GM19372 (cell line): ENCODE results near the gene CACNB3.
"Not testable (repeated sequence)": the region's sequence is repeated elsewhere in the genome, so short reads cannot be mapped to it uniquely, and the experiment has no call there.

Experiments used
- ATAC-seq: cut with Tn5 transposase; IDR thresholded peaks from one replicate; pipeline ENCODE4 v1.9.1; 2021; ENCODE audit warnings: mild to moderate bottlenecking, low read depth, moderate library complexity; ENCODE audit not compliant: unreplicated experiment

CACNB3 gene

GRCh38 chr12:48852734-48853688 is 34.7 kb downstream of the CACNB3 start:
- peak; percentile 40 for ATAC-seq

- no peak for ATAC-seq
Measured at GRCh38 chr12:48854488-48854887, 36.2 kb downstream of the CACNB3 start.

GRCh38 chr12:48854932-48855331 is 36.6 kb downstream of the CACNB3 start:
- not testable (repeated sequence) for ATAC-seq

- ATAC-seq: no peak
Measured at GRCh38 chr12:48856379-48856778, 38.1 kb downstream of the CACNB3 start.

GRCh38 chr12:48857278-48857994 is 39.1 kb downstream of the CACNB3 start:
- no peak for ATAC-seq

- no peak for ATAC-seq
Measured at GRCh38 chr12:48858043-48858442, 39.7 kb downstream of the CACNB3 start.

- ATAC-seq: no peak
Measured at GRCh38 chr12:48859607-48860006, 41.3 kb downstream of the CACNB3 start.

GRCh38 chr12:48860236-48860635 is 41.9 kb downstream of the CACNB3 start:
- ATAC-seq: not testable (repeated sequence)

GRCh38 chr12:48861111-48861510 is 42.8 kb downstream of the CACNB3 start:
- ATAC-seq: no peak

- ATAC-seq: no peak
Measured at GRCh38 chr12:48862760-48863159, 44.5 kb downstream of the CACNB3 start.

- no peak for ATAC-seq
Measured at GRCh38 chr12:48863291-48863690, 45.0 kb downstream of the CACNB3 start.

GRCh38 chr12:48865281-48866051 is 47.2 kb downstream of the CACNB3 start, which contains the start of gene RND1:
Gene RND1, minus strand, starts transcription at chr12:48865870. Its CDS starts 103 bp downstream, at chr12:48865767.
- ATAC-seq: peak; percentile 91

- ATAC-seq: peak; percentile 40
Measured at GRCh38 chr12:48866052-48866711, 47.9 kb downstream of the CACNB3 start.

- ATAC-seq: no peak
Measured at GRCh38 chr12:48868451-48868850, 50.2 kb downstream of the CACNB3 start.

GRCh38 chr12:48869191-48869590 is 50.9 kb downstream of the CACNB3 start:
- no peak for ATAC-seq

- ATAC-seq: no peak
Measured at GRCh38 chr12:48873096-48873495, 54.8 kb downstream of the CACNB3 start.

- ATAC-seq: not testable (repeated sequence)
Measured at GRCh38 chr12:48873534-48873933, 55.2 kb downstream of the CACNB3 start.

- no peak for ATAC-seq
Measured at GRCh38 chr12:48875944-48876515, 57.7 kb downstream of the CACNB3 start.
